Activated CD8-positive, alpha-beta T cell treated with anti-CD3 and anti-CD28 coated beads for 36 hours (primary cell): Measurements from ENCODE around the gene AUTS2. TPM values are rescaled to one million over a fixed set of nuclear protein-coding genes. Genes with fewer than 3 reads are reported as not detected.

Experiments used
- ATAC-seq: fragments of 200-7000 bp; cut with Tn5 transposase; one replicate; pipeline ENCODE4 v1.10.0; 2021; ENCODE audit warnings: mild to moderate bottlenecking, moderate library complexity
- CTCF ChIA-PET: fragments of 350-600 bp; sonication (Branson Sonifier 250); formaldehyde crosslinking; loops from one replicate; lab custom pipeline; 2021; ENCODE audit warnings: antibody characterized with exemption; lab: Charles Lee
- POLR2A ChIA-PET: fragments of 350-600 bp; sonication (Branson Sonifier 250); formaldehyde crosslinking; loops from one replicate; lab custom pipeline; 2021; ENCODE audit warnings: antibody characterized with exemption; lab: Charles Lee
- DNase-seq: peaks from one replicate; pipeline ENCODE4 v3.0.0-alpha.2; 2020
- H3K27ac Mint-ChIP-seq: one replicate; pipeline ENCODE4 v1.8.0; 2021; ENCODE audit warnings: mild to moderate bottlenecking, mixed read lengths
- H3K27me3 Mint-ChIP-seq: one replicate; pipeline ENCODE4 v1.8.0; 2021; ENCODE audit warnings: mixed read lengths
- H3K36me3 Mint-ChIP-seq: one replicate; pipeline ENCODE4 v1.8.0; 2021; ENCODE audit warnings: low read depth, mixed read lengths
- H3K4me1 Mint-ChIP-seq: one replicate; pipeline ENCODE4 v1.8.0; 2021; ENCODE audit warnings: low read depth, mixed read lengths
- H3K4me3 Mint-ChIP-seq: one replicate; pipeline ENCODE4 v1.8.0; 2021; ENCODE audit warnings: mild to moderate bottlenecking, moderate library complexity, mixed read lengths
- H3K9me3 Mint-ChIP-seq: one replicate; pipeline ENCODE4 v1.8.0; 2021; ENCODE audit warnings: mixed read lengths
- CTCF ChIP-seq: fragments of 200-600 bp; IDR thresholded peaks from one replicate; pipeline ENCODE4 v1.8.0; 2022; ENCODE audit warnings: antibody characterized with exemption, mild to moderate bottlenecking
- intact Hi-C: fragments of 100-400 bp; cut with micrococcal nuclease; formaldehyde crosslinking; loops from one replicate; pipeline ENCODE4 v1.10.0; 2022
- total RNA-seq, 2 experiments: library from RNA; stranded (reverse); gene quantifications; one replicate each; pipeline ENCODE4 v1.2.3, GENCODE V29; 2021

Gene AUTS2
- total RNA-seq, 2 experiments from 2014 or later = 3.1 to 3.3 TPM

- no peak for TF ChIP-seq CTCF
- ChIA-PET POLR2A (no interaction called here), CTCF (no interaction called here)
- ATAC-seq = no peak
- intact Hi-C loops = no loop called here
- H3K27ac Mint-ChIP-seq = no peak overlapping the region
- no peaks in the 10 kb centered on the region for H3K4me1 Mint-ChIP-seq
- H3K9me3 Mint-ChIP-seq = no peaks in the 10 kb centered on the region
- H3K36me3 Mint-ChIP-seq = no peaks in the 10 kb centered on the region
- no peaks in the 10 kb centered on the region for H3K27me3 Mint-ChIP-seq
- no peak for DNase-seq
- H3K4me3 Mint-ChIP-seq = no peak overlapping the region
Observed at GRCh38 chr7:70372768-70373515, 774.7 kb downstream of the AUTS2 start.

- H3K36me3 Mint-ChIP-seq = no peaks in the 10 kb centered on the region
- POLR2A ChIA-PET = no interaction called here
Observed at GRCh38 chr7:70374772-70375533, 776.7 kb downstream of the AUTS2 start.

GRCh38 chr7:70376561-70377031 is 778.3 kb downstream of the AUTS2 start:
- no peak for ATAC-seq
- H3K36me3 Mint-ChIP-seq = no peaks in the 10 kb centered on the region

More at GRCh38 chr7:70374772-70375533, 776.7 kb downstream of the AUTS2 start:
- ATAC-seq (no peak), DNase-seq (no peak)
- Mint-ChIP-seq H3K4me1 (no peaks in the 10 kb centered on the region), H3K4me3 (no peak overlapping the region), H3K27ac (no peak overlapping the region), H3K27me3 (no peaks in the 10 kb centered on the region), H3K9me3 (no peaks in the 10 kb centered on the region)
- CTCF ChIA-PET = no interaction called here
- TF ChIP-seq CTCF = no peak
- intact Hi-C loops = no loop called here

GRCh38 chr7:70377957-70378356 is 779.7 kb downstream of the AUTS2 start:
- Mint-ChIP-seq H3K36me3 (no peaks in the 10 kb centered on the region), H3K4me1 (no peaks in the 10 kb centered on the region), H3K27ac (no peak overlapping the region), H3K27me3 (no peaks in the 10 kb centered on the region), H3K4me3 (no peak overlapping the region), H3K9me3 (no peaks in the 10 kb centered on the region)
- POLR2A ChIA-PET = no interaction called here
- CTCF ChIA-PET = no interaction called here
- DNase-seq (no peak), ATAC-seq (no peak)
- intact Hi-C loops = no loop called here
- no peak for TF ChIP-seq CTCF

More at GRCh38 chr7:70376561-70377031, 778.3 kb downstream of the AUTS2 start:
- CTCF ChIA-PET = no interaction called here
- no peaks in the 10 kb centered on the region for H3K4me1 Mint-ChIP-seq
- POLR2A ChIA-PET = no interaction called here
- H3K27me3 Mint-ChIP-seq = no peaks in the 10 kb centered on the region
- intact Hi-C loops = no loop called here
- no peak overlapping the region for H3K27ac Mint-ChIP-seq
- H3K4me3 Mint-ChIP-seq = no peak overlapping the region
- no peak for TF ChIP-seq CTCF
- H3K9me3 Mint-ChIP-seq = no peaks in the 10 kb centered on the region
- no peak for DNase-seq

- Mint-ChIP-seq H3K27ac (no peak overlapping the region), H3K4me3 (no peak overlapping the region), H3K36me3 (no peaks in the 10 kb centered on the region), H3K9me3 (no peaks in the 10 kb centered on the region), H3K4me1 (no peaks in the 10 kb centered on the region), H3K27me3 (no peaks in the 10 kb centered on the region)
- no peak for ATAC-seq
- ChIA-PET POLR2A (no interaction called here), CTCF (no interaction called here)
- no peak for DNase-seq
- no peak for TF ChIP-seq CTCF
- intact Hi-C loops = no loop called here
Observed at GRCh38 chr7:70379210-70379609, 780.9 kb downstream of the AUTS2 start.
